MV-4-11 (cell line): ENCODE data around the gene EPB41L1.

ENCODE experiments used
- DNase-seq: peaks from one replicate; lab custom pipeline; 2025; lab: John Stamatoyannopoulos, UW

EPB41L1 gene

DNA sequence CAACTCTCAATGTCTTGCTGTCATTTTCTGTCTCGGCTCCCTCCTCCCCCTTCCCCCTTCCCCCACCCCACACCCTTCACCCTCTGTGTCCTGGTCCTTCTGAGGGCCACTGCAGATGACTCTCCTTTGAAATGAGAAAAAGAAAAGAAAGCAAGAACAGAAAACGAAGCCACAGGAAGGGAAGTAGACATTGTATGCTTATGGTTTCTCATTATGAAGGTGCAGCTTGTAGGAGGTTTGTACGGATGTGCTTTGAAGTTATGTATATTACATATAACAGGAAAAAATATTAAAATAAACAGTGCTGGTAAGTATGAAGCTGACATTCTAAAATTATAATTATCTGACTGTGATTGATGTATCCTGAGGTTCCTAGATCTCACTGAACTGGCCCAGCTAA, 75.5 kb downstream of the EPB41L1 start:
- no peak for DNase-seq

DNA sequence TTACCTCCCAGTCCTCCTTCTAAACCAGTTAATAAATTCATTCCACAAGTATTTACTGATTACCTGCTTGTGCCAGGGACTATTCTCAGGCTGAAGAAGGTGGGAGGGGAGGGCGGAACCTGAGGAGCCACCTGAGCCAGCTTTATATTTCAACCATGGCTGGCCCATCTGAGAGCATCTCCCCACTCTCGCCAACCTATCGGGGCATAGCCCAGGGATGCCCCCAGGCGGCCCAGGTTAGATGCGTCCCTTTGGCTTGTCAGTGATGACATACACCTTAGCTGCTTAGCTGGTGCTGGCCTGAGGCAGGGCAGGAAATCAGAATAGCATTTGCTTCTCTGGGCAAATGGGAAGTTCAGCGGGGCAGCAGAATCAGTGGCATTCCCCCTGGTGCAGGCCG, 76.8 kb downstream of the EPB41L1 start:
- no peak for DNase-seq

DNA sequence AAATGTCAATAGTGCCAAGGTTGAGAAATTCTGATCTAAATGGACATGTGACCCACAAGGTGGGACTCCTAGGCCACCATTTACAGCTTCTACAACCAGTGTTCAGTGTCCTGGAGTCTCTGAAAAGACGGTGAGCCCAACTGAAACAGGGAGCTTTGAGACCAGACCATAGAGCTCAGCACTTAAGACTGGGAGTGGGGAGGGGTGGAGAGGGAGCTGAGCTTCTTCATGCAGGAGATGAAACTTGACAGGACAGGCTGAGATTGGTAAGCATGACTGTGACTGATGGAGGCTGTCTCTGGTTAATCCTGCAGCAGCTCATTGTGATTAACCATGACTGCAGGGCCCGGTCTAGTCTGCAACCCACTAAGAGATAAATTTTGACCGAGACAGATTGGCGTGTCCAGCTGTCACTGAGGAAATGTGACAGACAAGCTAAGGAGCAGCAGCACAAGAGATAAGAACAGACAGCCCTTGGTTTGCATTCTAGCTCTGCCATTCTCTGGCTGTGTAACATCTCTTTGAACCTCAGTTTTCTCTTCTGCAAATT, 80.3 kb downstream of the EPB41L1 start:
- no peak for DNase-seq

DNA sequence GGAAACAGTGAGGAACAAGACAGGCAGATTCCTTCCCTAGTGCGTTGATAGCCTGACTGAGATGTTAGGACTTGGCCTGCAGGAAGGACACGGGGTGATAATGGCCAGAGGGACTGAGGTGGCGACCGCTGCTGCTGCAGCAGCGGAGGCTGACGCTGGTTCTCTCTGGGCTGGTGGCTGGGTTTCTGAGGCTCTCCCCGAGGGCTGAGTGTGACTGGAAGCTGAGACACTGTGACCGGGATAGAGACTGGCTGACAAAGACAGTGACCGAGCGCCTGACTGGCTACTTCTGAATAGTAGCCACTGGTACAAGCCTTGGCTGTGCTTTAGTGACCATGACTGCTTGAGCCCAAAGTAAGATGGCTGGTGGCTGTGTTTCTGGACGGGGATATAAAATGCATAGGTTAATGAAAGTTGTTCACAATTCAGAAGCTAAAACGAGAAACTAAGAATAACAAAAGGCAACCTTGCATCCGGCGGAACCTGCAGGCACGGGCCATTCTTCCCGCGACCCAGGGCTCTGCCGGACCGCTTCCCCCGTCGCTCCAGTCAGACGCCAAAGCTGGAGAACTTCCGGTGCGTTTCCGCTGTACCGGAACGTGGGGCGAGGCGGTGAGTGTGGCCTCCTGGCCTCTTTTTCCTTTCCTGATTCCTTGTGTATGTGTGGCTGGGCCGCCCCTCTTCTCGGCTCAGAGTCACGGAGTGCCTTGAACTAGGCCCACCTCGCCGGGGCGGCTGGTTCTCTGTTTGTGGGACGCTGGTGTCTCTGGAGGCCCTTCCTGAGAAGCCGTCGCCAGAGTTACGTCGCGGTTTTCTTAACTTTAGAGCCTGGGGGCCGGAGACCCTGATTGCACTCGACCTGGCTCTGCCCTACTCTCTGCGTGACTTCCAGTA, 81.6 kb downstream of the EPB41L1 start, which contains the start of gene AAR2:
Gene AAR2, plus strand, starts transcription at position 587 of the 894 bp plus-strand sequence. CDS start 3,391 bp downstream, outside the sequence.
- peak; percentile 66 for DNase-seq

DNA sequence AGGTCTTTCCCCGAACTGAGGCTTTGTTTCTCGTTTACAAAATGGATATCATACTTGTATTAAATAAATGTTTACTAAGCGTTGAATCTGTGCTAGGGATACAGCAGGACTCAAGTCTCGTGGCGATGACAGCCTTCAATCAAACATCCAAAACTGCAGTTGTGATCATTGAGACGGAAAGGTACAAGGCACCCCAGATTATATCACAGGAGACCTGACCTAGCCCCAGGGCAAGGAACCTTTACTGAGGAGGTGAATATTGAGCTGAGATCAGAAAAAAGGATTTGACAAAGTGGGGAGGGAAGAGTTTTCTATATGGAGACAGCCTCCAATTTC, 82.2 kb downstream of the EPB41L1 start:
- DNase-seq = no peak

DNA sequence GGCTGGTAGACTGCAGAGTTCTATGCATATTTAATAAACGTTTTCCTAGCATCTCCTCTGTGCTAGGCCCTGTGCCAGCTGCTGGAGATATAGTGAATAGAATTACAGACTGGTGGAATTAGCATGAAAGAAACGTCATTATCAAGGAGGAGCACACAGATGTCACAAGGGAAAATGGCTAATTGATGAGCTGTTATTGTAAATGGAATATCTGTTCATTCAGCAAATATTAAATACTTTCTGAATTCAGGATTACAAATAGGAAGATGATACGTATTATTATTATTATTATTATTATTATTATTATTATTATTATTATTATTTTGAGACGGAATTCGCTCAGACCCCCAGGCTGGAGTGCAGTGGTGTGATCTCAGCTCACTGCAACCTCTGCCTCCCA, 82.9 kb downstream of the EPB41L1 start:
- no peak for DNase-seq

DNA sequence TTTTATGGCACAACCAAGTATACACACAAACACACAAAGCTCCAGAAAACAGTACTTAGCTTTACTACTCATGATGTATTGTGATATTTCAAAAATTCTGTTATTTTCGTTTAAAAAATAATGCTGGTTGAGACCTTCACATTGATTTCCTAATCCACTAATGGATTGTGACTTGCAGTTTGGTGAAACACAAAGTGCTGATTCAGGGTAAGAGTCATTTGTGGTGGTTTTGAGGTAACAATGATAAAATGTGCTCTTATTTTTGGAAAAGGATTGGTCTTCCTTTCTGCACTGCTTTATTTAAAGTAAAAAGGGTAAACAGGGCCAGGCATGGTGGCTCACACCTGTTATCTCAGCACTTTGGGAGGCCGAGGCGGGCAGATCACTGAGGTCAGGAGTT, 83.6 kb downstream of the EPB41L1 start:
- no peak for DNase-seq

DNA sequence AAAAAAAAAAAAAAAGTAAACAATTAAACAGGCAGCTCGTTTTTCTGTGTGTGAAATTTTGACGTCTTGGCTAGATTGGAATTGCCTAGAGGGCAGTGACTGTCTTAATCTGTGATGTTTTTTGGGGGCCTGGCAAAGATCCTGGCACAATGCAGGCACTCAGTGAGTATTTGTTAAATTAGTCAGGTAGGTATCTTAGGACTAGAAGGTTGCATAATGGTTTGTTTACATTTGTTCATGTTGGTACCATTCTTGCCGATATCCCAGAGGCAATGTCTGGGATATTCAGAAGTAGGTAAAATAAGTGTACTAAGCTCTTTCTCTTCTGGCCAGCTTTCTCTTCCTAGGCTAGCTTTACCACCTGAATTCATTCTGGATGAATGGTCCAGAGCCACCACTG, 84.2 kb downstream of the EPB41L1 start:
- DNase-seq = no peak

DNA sequence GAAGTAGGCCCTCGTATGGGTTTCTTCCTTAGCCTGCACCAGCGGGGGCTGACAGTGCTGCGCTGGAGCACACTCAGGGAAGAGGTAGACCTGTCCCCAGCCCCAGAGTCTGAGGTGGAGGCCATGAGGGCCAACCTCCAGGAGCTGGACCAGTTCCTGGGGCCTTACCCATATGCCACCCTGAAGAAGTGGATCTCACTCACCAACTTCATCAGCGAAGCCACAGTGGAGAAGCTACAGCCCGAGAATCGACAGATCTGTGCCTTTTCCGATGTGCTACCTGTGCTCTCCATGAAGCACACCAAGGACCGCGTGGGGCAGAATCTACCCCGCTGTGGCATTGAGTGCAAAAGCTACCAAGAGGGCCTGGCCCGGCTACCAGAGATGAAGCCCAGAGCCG, 85.5 kb downstream of the EPB41L1 start:
- no peak for DNase-seq

DNA sequence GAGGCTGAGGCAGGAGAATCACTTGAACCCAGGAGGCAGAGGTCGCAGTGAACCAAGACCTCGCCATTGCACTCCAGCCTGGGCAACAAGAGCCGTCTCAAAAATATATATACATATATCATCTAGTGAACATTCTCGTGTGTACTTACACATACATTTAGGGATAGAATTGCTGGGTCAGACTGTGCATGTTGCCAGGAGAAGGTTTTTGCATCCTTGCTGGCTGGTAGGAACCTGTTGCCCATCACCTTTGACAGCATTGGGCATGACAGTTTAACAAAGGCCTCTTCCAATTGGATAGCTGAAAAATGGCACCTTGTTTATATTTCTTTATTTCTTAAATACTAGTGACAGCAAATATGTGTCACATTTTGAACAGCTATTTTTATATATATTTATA, 87.1 kb downstream of the EPB41L1 start:
- no peak for DNase-seq

DNA sequence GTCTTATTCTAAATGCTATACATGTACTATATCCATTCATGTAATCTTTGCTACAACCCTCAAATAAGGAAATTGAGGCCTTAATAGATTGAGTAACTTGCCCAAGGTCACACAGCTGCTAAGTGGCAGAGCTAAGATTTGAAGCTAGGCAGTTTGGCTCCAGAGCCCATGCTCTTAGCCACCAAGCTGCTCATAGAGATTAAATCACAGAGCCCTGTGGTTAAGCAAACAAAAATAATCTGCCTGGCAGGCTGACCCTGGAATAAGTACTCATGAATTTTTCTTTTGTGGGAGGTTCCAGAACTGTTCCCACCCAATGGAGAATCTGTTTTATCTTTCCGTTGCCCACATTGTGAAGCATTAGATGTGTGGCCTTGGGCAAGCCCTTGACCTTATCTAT, 89.2 kb downstream of the EPB41L1 start:
- DNase-seq = no peak

DNA sequence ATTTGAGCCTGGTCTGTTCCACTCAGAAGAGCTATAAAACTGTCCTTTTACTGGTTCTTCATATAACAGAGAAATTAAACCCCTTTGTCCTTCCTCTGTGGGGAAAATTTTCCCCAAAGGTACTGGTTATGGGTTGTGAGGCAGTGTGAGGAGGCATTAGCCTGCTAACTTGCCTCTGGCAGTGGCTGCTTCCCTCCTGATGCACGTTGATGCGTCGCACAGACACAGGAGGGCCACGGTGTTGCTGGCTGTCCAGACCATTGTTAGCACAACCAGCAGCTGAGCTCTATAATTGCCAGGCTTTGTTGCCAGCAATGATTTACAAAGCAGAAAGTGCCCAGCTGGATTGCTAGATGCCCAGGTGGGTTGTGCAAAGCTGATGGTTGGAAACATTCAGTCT, 91.9 kb downstream of the EPB41L1 start:
- DNase-seq = no peak

DNA sequence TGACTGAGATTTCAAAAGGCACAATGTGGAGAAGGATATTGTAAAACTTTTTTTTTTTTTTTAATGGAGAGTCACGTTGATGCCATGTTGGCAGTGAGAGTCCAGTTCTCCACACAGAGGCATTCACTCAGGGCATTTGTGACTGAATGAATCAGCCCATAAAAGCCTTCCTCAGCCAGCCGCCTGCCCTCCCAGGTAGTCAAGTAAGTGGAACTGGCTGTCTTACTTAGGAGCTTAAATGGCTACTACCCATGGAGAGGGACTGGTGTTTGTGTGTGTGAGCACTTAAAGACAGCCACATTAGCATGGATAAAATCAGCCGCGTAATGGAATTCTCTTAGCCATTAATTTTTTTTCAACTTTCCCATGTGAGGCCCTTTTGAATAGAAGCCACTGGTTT, 94.3 kb downstream of the EPB41L1 start:
- DNase-seq = no peak

DNA sequence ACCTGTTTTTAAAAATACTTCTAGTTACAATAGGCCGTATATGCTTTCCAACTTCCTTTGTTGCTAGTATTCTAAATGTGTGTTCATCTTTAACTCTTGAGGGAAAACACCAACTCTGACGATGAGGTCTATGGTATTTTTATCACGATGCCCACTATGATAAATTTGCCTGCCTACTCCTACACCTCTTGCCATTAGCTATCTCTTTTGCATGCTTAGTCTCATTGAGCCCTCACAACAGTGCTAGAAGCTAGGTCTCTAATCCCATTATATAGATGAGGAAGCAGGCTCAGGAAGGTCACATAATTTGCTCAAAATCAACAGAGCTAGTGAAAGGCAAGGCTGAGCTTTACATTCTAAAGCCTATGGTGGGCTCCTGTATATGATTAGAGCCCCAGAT, 94.9 kb downstream of the EPB41L1 start:
- DNase-seq = no peak

DNA sequence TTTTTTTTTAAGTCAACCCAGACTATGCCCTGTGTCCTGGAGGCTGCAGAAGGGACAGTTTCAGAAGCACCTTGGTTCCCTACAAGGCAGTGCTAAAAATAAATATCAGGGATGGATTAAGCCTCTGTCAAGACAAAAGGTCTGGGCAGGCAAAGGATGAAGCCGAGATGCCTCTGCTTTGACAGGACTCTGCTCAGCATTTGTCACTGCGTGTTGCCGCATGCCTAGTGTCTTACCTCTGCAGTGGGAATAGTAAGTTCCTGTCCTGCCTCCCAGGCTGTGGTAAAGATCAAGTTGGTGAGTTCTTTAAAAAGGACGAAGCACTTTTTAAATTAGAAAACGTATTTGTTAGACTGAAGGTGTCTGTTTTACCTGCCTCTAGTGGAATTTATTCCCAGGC, 96.9 kb downstream of the EPB41L1 start:
- no peak for DNase-seq

DNA sequence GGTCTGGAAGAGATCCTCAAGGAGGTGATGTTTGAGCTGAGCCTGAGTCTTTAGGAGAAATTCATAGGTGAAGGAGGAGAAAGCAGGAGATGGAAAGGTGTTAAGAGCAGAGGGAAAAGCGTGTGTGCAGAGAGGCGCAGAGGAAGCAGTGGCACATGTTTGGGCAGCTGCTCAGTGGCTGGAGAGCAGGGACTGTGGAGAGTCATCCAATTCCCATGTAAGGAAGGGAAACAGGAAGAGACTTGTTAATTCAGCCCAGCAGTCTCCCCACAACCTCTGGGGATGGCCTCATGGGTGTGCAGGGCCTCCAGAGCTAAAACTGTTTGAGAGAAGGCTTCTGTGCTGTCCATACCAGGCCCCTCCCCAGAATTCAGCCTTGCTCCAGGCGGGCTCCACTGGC, 98.0 kb downstream of the EPB41L1 start:
- DNase-seq = peak; percentile 25

DNA sequence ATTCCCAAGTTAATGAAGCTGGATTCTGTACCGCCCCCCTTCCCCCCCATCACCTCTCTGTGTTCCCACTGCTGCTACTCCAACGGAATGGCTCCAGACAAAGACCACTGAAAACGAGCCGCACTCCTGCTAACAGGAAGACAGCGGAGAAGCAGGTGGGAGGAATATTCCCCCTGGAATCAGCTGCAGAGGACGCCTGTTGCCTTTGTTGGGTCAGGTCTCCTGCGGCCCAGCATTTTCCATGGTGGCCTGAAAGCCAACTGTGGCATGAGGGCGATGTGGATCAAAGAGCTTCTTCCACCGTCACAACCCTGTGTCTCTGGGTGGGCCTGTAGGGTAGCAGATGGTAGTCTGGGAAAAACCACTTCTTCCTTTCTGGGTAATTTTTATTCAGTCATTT, 98.5 kb downstream of the EPB41L1 start:
- DNase-seq = no peak

DNA sequence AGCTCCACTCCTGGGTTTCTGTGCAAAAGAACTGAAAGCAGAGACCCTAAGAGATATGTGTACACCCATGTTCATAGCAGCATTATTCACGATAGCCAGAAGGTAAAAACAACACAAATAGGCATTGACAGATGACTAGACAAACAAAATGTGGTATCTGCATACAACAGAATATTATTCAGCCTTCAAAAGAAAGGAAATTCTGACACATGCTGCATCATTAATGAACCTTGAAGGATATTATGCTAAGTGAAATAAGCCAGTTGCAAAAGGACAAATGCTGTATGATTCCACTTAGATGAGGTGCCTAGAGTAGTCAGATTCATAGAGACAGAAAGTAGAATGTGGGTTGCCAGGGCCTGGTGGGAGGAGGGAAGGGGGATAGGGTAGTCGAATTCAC, 99.5 kb downstream of the EPB41L1 start:
- DNase-seq = no peak

DNA sequence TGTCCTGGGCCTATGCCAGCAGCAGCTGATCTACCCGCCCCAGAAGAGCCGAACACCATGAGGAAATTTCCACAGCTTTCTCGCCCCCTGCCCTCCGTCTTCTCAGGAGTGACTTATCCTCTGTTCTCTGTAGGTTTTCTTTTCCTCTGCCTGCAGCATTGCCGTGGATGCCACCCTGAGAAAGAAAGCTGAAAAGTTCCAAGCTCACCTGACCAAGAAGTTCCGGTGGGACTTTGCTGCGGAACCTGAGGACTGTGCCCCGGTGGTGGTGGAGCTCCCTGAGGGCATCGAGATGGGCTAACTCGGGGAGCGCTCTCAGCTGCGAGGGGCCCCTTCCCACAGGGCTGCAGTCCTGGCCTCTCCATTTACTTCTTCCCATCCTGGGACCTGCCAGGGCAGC, 100.9 kb downstream of the EPB41L1 start:
- no peak for DNase-seq

DNA sequence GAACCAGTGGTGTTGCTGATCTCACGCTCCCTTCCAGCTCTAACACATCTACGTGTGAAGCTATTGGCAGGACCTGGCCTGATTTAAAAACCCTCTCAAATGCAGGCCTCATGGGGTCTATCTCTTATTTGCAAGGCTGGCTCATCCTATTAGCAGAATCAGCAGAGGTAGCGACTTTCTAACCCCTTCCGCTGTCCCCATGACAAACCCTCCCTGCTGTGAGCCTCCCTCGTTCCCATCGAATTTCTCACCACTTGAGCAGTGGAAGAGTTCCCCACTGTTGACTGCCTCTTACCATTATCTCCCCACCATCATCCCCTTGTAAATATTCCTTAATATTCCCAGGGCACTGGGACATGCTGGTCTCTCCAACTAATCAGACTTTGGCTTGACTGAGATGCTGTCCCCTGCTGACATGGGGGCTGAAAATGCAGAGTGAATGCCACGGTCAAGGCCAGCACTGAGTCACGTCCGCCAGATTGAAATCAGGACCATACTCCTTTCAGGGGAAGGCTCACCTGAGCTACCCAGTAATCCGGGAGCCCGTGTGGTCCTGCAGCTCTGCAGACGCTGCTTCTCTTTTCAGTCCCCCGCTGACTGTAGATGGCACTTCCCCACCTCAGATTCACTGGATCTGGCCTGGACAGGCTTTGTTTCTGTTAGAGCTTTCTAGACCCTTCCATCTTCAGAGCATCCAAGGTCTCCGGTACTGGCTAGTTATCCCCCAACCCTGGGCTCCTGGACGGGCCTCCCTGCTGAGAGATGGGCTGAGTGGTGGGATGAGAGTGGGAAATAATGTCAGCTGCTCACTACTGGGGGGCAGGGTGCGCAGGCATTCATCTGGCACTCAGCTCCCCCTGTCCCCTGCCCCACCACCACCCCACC, 104.9 kb downstream of the EPB41L1 start:
- no peak for DNase-seq

DNA sequence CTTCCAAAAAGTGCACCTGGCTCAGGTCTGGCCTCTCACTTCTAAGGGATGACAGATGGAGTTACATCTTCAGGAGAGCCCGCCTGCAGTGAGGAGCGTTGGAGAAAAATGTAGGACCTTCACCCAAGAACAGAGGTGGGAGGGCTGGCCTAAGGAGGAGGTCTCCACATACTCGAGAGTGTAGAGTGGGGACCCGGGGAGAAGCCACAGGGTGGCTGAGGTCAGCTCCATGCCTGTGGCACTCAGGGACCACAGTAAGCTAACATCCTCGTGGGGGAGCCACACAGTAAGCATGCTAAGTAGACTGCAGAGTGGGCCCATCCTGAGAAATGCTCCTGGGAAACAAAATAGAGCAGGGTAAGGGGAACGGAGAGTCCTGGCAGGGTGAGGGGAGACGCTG, 105.8 kb downstream of the EPB41L1 start:
- DNase-seq = no peak

DNA sequence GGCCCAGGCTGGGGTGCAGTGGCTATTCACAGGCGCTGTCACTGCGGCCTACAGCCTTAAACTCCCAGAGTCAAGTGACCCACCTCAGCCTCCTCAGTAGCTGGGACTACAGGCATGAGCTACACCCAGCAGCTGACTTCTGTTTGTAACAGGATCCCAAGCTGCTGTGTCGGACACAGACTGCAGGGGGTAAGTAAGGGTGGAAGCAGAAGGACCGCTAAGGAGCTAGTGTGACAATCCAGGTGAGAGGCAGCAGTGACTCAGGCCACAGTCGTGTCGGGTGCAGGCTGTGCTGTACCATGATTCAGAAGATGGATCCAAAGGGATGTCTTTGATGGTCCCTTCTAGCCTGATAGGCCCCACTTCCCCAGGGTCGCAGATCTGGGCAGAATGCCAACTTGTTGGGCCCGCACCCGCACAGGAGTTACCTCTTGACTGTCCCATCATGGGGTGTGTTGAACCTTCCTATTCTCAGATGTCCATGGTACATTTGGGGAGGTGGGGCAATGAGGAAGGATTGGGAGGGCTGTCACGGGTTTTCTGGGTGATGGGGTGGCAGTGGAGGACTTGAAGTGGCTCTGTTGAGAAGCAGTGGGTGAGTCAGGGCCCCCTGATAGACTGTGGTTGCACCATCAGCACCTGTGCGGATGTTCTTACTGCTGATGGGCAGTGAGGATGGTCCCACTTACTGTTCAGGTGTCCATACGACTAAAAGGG, 107.0 kb downstream of the EPB41L1 start:
- no peak for DNase-seq
